Measurements from ENCODE around the gene COG3. TPM values are rescaled to one million over a fixed set of nuclear protein-coding genes. Genes with fewer than 3 reads are reported as not detected.

COG3 gene
- total RNA-seq, 2 donors from 2014 or later, result 20.3 to 36.3 TPM

GRCh38 chr13:45527699-45528462 is 63.1 kb downstream of the COG3 start:
- Histone ChIP-seq H3K4me1 (ENCODE audit: control insufficient read depth in 1 of 2, low read depth in 2 of 2) (no peaks in the 10 kb centered on the region), H3K27ac (no peak overlapping the region), H3K36me3 (peaks cover 12% of the 10 kb centered on the region), H3K27me3 (replicated peaks; ENCODE audit: insufficient read depth) (no peaks in the 10 kb centered on the region), H3K4me3 (no peak overlapping the region), H3K9me3 (no peaks in the 10 kb centered on the region)
- TF ChIP-seq CTCF (IDR thresholded peaks at IDR 0.05), result no peak
- no peak for DNase-seq (ENCODE audit: low spot score)
- no peak for ATAC-seq (ENCODE audit: insufficient number of reproducible peaks, low FRiP score, low read depth)

GRCh38 chr13:45529758-45530157 is 65.0 kb downstream of the COG3 start:
- ATAC-seq (ENCODE audit: insufficient number of reproducible peaks, low FRiP score, low read depth) (no peak), DNase-seq (ENCODE audit: low spot score) (no peak)
- no peak for TF ChIP-seq CTCF (IDR thresholded peaks at IDR 0.05)
- peaks cover 21% of the 10 kb centered on the region for H3K36me3 ChIP-seq
- no peak overlapping the region for H3K4me3 ChIP-seq
- no peaks in the 10 kb centered on the region for H3K9me3 ChIP-seq
- H3K27ac ChIP-seq, result no peak overlapping the region
- H3K27me3 ChIP-seq (replicated peaks; ENCODE audit: insufficient read depth), result no peaks in the 10 kb centered on the region
- no peaks in the 10 kb centered on the region for H3K4me1 ChIP-seq (ENCODE audit: control insufficient read depth in 1 of 2, low read depth in 2 of 2)

GRCh38 chr13:45534604-45535003 is 69.9 kb downstream of the COG3 start:
- ATAC-seq (ENCODE audit: insufficient number of reproducible peaks, low FRiP score, low read depth) (no peak), DNase-seq (ENCODE audit: low spot score) (no peak)
- no peaks in the 10 kb centered on the region for H3K4me1 ChIP-seq (ENCODE audit: control insufficient read depth in 1 of 2, low read depth in 2 of 2)
- H3K27me3 ChIP-seq (replicated peaks; ENCODE audit: insufficient read depth), result no peaks in the 10 kb centered on the region
- H3K27ac ChIP-seq, result no peak overlapping the region
- no peak for TF ChIP-seq CTCF (IDR thresholded peaks at IDR 0.05)
- H3K9me3 ChIP-seq, result no peaks in the 10 kb centered on the region
- H3K36me3 ChIP-seq, result peaks cover 34% of the 10 kb centered on the region
- H3K4me3 ChIP-seq, result no peak overlapping the region

- H3K9me3 ChIP-seq, result no peaks in the 10 kb centered on the region
- H3K4me3 ChIP-seq, result no peak overlapping the region
- no peak overlapping the region for H3K27ac ChIP-seq
- TF ChIP-seq CTCF (IDR thresholded peaks at IDR 0.05), result no peak
- no peaks in the 10 kb centered on the region for H3K27me3 ChIP-seq (replicated peaks; ENCODE audit: insufficient read depth)
- no peaks in the 10 kb centered on the region for H3K4me1 ChIP-seq (ENCODE audit: control insufficient read depth in 1 of 2, low read depth in 2 of 2)
- ATAC-seq (ENCODE audit: insufficient number of reproducible peaks, low FRiP score, low read depth), result no peak
- peaks cover 26% of the 10 kb centered on the region for H3K36me3 ChIP-seq
- no peak for DNase-seq (ENCODE audit: low spot score)
These were observed 71.5 kb downstream of the COG3 start for GRCh38 chr13:45536224-45536623.

- Histone ChIP-seq H3K9me3 (no peaks in the 10 kb centered on the region), H3K27ac (no peak overlapping the region), H3K4me1 (ENCODE audit: control insufficient read depth in 1 of 2, low read depth in 2 of 2) (no peaks in the 10 kb centered on the region), H3K27me3 (replicated peaks; ENCODE audit: insufficient read depth) (no peaks in the 10 kb centered on the region), H3K36me3 (peaks cover 22% of the 10 kb centered on the region), H3K4me3 (no peak overlapping the region)
- ATAC-seq (ENCODE audit: insufficient number of reproducible peaks, low FRiP score, low read depth) (no peak), DNase-seq (ENCODE audit: low spot score) (no peak)
- TF ChIP-seq CTCF (IDR thresholded peaks at IDR 0.05), result no peak
These were observed 72.8 kb downstream of the COG3 start for GRCh38 chr13:45537516-45537915.

Measured in thoracic aorta (tissue), 2 donors.